Measurements from ENCODE around the gene KREMEN1. TPM values are rescaled to one million over a fixed set of nuclear protein-coding genes. Genes with fewer than 3 reads are reported as not detected.

KREMEN1 gene
- total RNA-seq, 1 donor from 2014 or later, result 14.0 TPM

Other genes starting within 250 kb of the KREMEN1 start
- 7.7 TPM for gene ZNRF3, start 189.5 kb upstream of the KREMEN1 start, total RNA-seq (ENCODE audit: insufficient read depth, low replicate concordance)
- not detected for gene C22orf31, start 11.2 kb upstream of the KREMEN1 start, total RNA-seq (ENCODE audit: insufficient read depth, low replicate concordance)
- gene EMID1, start 132.9 kb downstream of the KREMEN1 start, total RNA-seq (ENCODE audit: insufficient read depth, low replicate concordance), result 8.2 TPM
- gene RHBDD3, start 194.9 kb downstream of the KREMEN1 start, total RNA-seq (ENCODE audit: insufficient read depth, low replicate concordance), result 24.1 TPM
- 125 TPM for gene EWSR1, start 195.2 kb downstream of the KREMEN1 start, total RNA-seq (ENCODE audit: insufficient read depth, low replicate concordance)
- gene GAS2L1, start 233.6 kb downstream of the KREMEN1 start, total RNA-seq (ENCODE audit: insufficient read depth, low replicate concordance), result 1.7 TPM
- not detected for gene RASL10A, start 242.7 kb downstream of the KREMEN1 start, total RNA-seq (ENCODE audit: insufficient read depth, low replicate concordance)